GM12878 (cell line): ENCODE results near the gene TTLL8. TPM values are rescaled to one million over a fixed set of nuclear protein-coding genes. Genes with fewer than 3 reads are reported as not detected.

Experiments
- ATAC-seq: fragments of 200-7000 bp; cut with Tn5 transposase; 3 replicates; pipeline ENCODE4 v1.9.1; 2020; ENCODE audit warnings: mild to moderate bottlenecking, moderate library complexity
- BruUV-seq: library from RNA; stranded (reverse); fragments of 400-500 nt; replicated peaks from 2 replicates; lab custom pipeline; 2021; lab: Mats Ljungman, UMichigan
- CTCF ChIA-PET: fragments of 300-600 bp; sonication (Branson Sonifier 250); formaldehyde crosslinking; extraction: SDS; loops from one replicate; lab custom pipeline; 2021; ENCODE audit warnings: inconsistent platforms; lab: Yijun Ruan, JAX
- POLR2A ChIA-PET: fragments of 350-600 bp; formaldehyde crosslinking; extraction: SDS; loops from one replicate; lab custom pipeline; 2021; ENCODE audit warnings: inconsistent platforms; lab: Charles Lee
- RAD21 ChIA-PET: fragments of 300-600 bp; sonication (Branson Sonifier 250); formaldehyde crosslinking; loops from one replicate; lab custom pipeline; 2023; ENCODE audit warnings: antibody characterized with exemption; ENCODE audit not compliant: unreplicated experiment; lab: Charles Lee
- SMC1A ChIA-PET: fragments of 300-600 bp; sonication (Branson Sonifier 250); formaldehyde crosslinking; loops from one replicate; lab custom pipeline; 2023; ENCODE audit not compliant: unreplicated experiment, uncharacterized antibody; lab: Charles Lee
- DNase-seq: peaks from one replicate; pipeline ENCODE4 v3.0.0-alpha.2; 2011; ENCODE audit warnings: low read depth, low spot score
- FAIRE-seq: peaks from 3 replicates; lab custom pipeline; 2011; peaks lifted over from hg19 to GRCh38; lab: Jason Lieb, UNC
- H2AFZ ChIP-seq: 2 replicates; pipeline ENCODE4 v1.6.0; 2011; ENCODE audit warnings: low read depth, low read length, control low read depth; ENCODE audit not compliant: control insufficient read depth
- H3K27ac ChIP-seq: 2 replicates; pipeline ENCODE4 v1.5.1; 2011; ENCODE audit warnings: control low read depth; ENCODE audit not compliant: control insufficient read depth, insufficient read depth
- H3K27me3 ChIP-seq, 2 experiments: replicated peaks in 1 of 2; 2 replicates each; pipeline versions ENCODE4 v1.6.0 to v1.6.1; 2011; ENCODE audit warnings: low read length in 1 of 2; ENCODE audit not compliant: control insufficient read depth in 2 of 2, insufficient read depth in 2 of 2
- H3K36me3 ChIP-seq, 2 experiments: 2 replicates each; pipeline ENCODE4 v1.5.1; 2011; ENCODE audit warnings: low read length in 1 of 2; ENCODE audit not compliant: control insufficient read depth in 2 of 2, insufficient read depth in 2 of 2
- H3K4me1 ChIP-seq: 2 replicates; pipeline ENCODE4 v1.6.1; 2011; ENCODE audit warnings: mild to moderate bottlenecking, low read length, moderate library complexity, mixed read lengths; ENCODE audit not compliant: control insufficient read depth, insufficient read depth
- H3K4me2 ChIP-seq: 2 replicates; pipeline ENCODE4 v1.6.0; 2011; ENCODE audit warnings: control low read depth; ENCODE audit not compliant: control insufficient read depth, insufficient read depth
- H3K4me3 ChIP-seq: fragments of 200-600 bp; sonication (generic); 2 replicates; pipeline ENCODE4 v1.5.1; 2016
- H3K79me2 ChIP-seq: 2 replicates; pipeline ENCODE4 v1.6.0; 2011; ENCODE audit warnings: low read length; ENCODE audit not compliant: control insufficient read depth, insufficient read depth
- H3K9ac ChIP-seq: 2 replicates; pipeline ENCODE4 v1.8.0; 2011; ENCODE audit warnings: low read length, control low read depth, mixed read lengths; ENCODE audit not compliant: control insufficient read depth, insufficient read depth
- H3K9me3 ChIP-seq: replicated peaks from 3 replicates; pipeline ENCODE4 v1.5.1; 2011; ENCODE audit warnings: mild to moderate bottlenecking, low read length; ENCODE audit not compliant: control insufficient read depth, insufficient read depth
- H4K20me1 ChIP-seq: 2 replicates; pipeline ENCODE4 v1.6.0; 2011; ENCODE audit not compliant: control insufficient read depth, insufficient read depth
- ATF7 ChIP-seq: fragments of 450-650 bp; IDR thresholded peaks from 2 replicates; pipeline ENCODE4 v1.6.1; 2016; ENCODE audit warnings: low read depth, mild to moderate bottlenecking
- E2F8 ChIP-seq: fragments of 450-650 bp; IDR thresholded peaks from 2 replicates; pipeline ENCODE4 v1.6.1; 2018; ENCODE audit warnings: mild to moderate bottlenecking, low read depth, moderate library complexity; ENCODE audit not compliant: partially characterized antibody
- EZH2 ChIP-seq: IDR thresholded peaks from 2 replicates; pipeline ENCODE4 v1.6.1; 2012; ENCODE audit warnings: low read depth, mild to moderate bottlenecking, control low read depth, inconsistent platforms, low read length, borderline replicate concordance; ENCODE audit not compliant: control insufficient read depth
- REST ChIP-seq: IDR thresholded peaks from 2 replicates; pipeline ENCODE4 v1.6.1; 2012; ENCODE audit warnings: mild to moderate bottlenecking, low read depth, low read length
- WGBS: methylation state at CpG from one replicate; pipeline ENCODE4 v1.1.6; 2016; ENCODE audit warnings: low lambda C conversion rate; ENCODE audit not compliant: insufficient replicate concordance, insufficient coverage; ENCODE audit errors: missing lambda C conversion rate; 5-methylcytosine and 5-hydroxymethylcytosine counted together
- in situ Hi-C: fragments of 300-500 bp; cut with MboI; formaldehyde crosslinking; loops from 9 replicates; pipeline ENCODE4 v1.14.3; 2018; ENCODE audit warnings: mixed read lengths
- intact Hi-C: fragments of 100-400 bp; cut with micrococcal nuclease; formaldehyde crosslinking; loops from one replicate; pipeline ENCODE4 v1.14.2; 2022; ENCODE audit not compliant: unreplicated experiment
- polyA plus RNA-seq, 11 experiments: library from polyadenylated mRNA; depleted of rRNA in 4 of 11; unstranded in 6 of 11; stranded (reverse) in 5 of 11; fragments of >200 nt; fragmentation: Nextera tagmentation in 4 of 11; fragmentation: Illumina TruSeq in 1 of 11; extraction: Ambion mirVana in 4 of 11; extraction: Trizol in 1 of 11; gene quantifications; 1 replicate in 1 of 11; 2 replicates in 10 of 11; pipeline versions ENCODE4 v1.2.1 to v1.2.3, GENCODE V29; 2011 to 2016; ENCODE audit warnings: inconsistent platforms in 2 of 11, missing spikeins in 2 of 11, low read depth in 1 of 11
- total RNA-seq, 4 experiments: library from RNA; depleted of rRNA in 3 of 4; stranded (reverse); fragments of >200 nt in 3 of 4; fragmentation: Illumina TruSeq in 1 of 4; extraction: Trizol in 1 of 4; gene quantifications; 2 replicates each; pipeline versions ENCODE4 v1.2.1 to v1.2.3, GENCODE V29; 2013 to 2021

Gene TTLL8
- total and polyA plus RNA-seq, 10 of the 15 experiments (the other 5 are each of a cell fraction or from before 2014, with no cell fraction given), result not detected

DNA sequence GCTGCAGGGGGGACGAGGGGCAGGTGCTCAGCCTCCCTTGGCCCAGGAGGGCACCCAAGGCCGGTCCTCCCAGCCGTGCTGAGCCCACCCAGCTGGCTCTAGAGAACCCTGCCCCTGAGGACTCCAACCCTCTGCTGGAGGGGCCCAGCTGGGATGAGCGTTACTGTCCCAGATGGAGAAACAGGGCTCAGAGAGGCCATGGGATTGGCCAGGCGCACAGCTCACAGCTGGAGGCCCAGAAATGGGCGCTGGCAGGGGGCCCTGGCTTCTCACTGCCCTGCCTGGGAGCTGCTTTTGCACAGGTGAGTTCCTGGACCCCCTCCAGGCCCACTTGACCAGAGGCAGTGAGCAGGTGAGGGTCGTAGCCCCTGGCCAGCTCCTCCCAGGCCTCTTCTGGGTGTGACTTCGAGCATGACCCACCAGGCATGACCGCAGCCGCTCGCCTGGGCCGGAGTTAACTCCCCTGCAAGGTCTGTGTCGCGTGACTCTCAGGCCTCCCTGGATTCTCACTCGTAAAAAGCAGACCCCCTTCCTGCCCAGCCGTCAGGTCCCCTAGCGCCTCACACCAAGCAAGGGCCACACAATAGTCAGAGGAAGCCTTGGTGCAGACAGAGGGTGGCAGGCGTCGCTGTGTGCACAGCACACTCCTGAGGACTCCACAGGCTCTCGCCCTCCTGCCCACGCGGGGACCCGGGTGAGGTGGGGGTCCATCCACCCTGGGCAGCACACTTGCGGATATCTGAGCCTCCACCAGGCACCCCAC is 25.8 kb downstream of the TTLL8 start:
- Histone ChIP-seq H3K4me1 (peaks cover 6% of the 10 kb centered on the region; the same call in 1 of the 2 replicates), H3K9ac (no peak overlapping the region), H2AFZ (no peak overlapping the region), H3K4me2 (no peak overlapping the region), H3K79me2 (no peaks in the 10 kb centered on the region), H3K9me3 (no peaks in the 10 kb centered on the region), H3K27ac (no peak overlapping the region), H3K4me3 (no peak overlapping the region), H4K20me1 (no peaks in the 10 kb centered on the region), H3K36me3 (no peaks in the 10 kb centered on the region), H3K27me3 (peaks cover 0 to 4% of the 10 kb centered on the region in 2 experiments; a peak in 1 of 4 replicates)
- in situ Hi-C loops, result loop anchor here (5.0 to 25.0 kb wide), 2 partner anchors 100 to 695 kb away; no protein-coding TSS in a partner anchor
- ATAC-seq (no peak), DNase-seq (no peak), FAIRE-seq (no peak)
- whole genome bisulfite sequencing, result 53% methylated on average over 23 of the region's 24 CpGs
- intact Hi-C loops, result no loop called here
- SMC1A ChIA-PET, result interaction anchor here (0.7 to 3.2 kb wide), 3 partner anchors 38 to 102 kb away, joined by 4 to 43 read pairs (median 4); no protein-coding TSS in a partner anchor
- BruUV-seq, result no TSS peak
- CTCF ChIA-PET, result interaction anchor here (0.6 to 4.5 kb wide), 3 partner anchors 38 to 300 kb away, joined by 6 to 79 read pairs (median 47); no protein-coding TSS in a partner anchor
- TF ChIP-seq E2F8 (no peak), ATF7 (no peak), EZH2 (no peak), REST (no peak)
- RAD21 ChIA-PET, result interaction anchor here (1.2 to 2.8 kb wide), 2 partner anchors 39 to 101 kb away, joined by 3 to 81 read pairs; no protein-coding TSS in a partner anchor
- POLR2A ChIA-PET, result interaction anchor here (0.6 kb wide), 1 partner anchor 13 kb away, joined by 3 read pairs; no protein-coding TSS in a partner anchor
